SH-SY5Y (cell line): Measurements from ENCODE around the gene CELF2.

Source experiments
- GATA2 ChIP-seq: IDR thresholded peaks from 2 replicates; pipeline ENCODE4 v1.6.1; 2011; ENCODE audit warnings: mild to moderate bottlenecking, low read depth, low read length
- GATA3 ChIP-seq: IDR thresholded peaks from 2 replicates; pipeline ENCODE4 v1.6.1; 2011; ENCODE audit warnings: low read depth, mild to moderate bottlenecking, low read length, moderate library complexity

- no peak for TF ChIP-seq GATA3
- no peak for TF ChIP-seq GATA2
Measured at GRCh38 chr10:11087372-11087771, 69.7 kb downstream of the CELF2 start.
